ENCODE measurements around the gene MTUS2.

MTUS2 gene

GRCh38 chr13:29524641-29525040 lies 704.5 kb downstream of the MTUS2 start:
- no peak for TF ChIP-seq CTCF (conservative IDR thresholded peaks at IDR 0.05; ENCODE audit: low read depth, low read length)
- no peak for DNase-seq (ENCODE audit: low read depth)
- H3K4me3 ChIP-seq (ENCODE audit: low read length), result no peak overlapping the region

GRCh38 chr13:29525757-29526156 lies 705.6 kb downstream of the MTUS2 start:
- no peak overlapping the region for H3K4me3 ChIP-seq (ENCODE audit: low read length)
- TF ChIP-seq CTCF (conservative IDR thresholded peaks at IDR 0.05; ENCODE audit: low read depth, low read length), result no peak
- DNase-seq (ENCODE audit: low read depth), result no peak

GRCh38 chr13:29526741-29527140 lies 706.6 kb downstream of the MTUS2 start:
- no peak overlapping the region for H3K4me3 ChIP-seq (ENCODE audit: low read length)
- no peak for DNase-seq (ENCODE audit: low read depth)
- no peak for TF ChIP-seq CTCF (conservative IDR thresholded peaks at IDR 0.05; ENCODE audit: low read depth, low read length)

GRCh38 chr13:29527511-29527910 lies 707.4 kb downstream of the MTUS2 start:
- no peak overlapping the region for H3K4me3 ChIP-seq (ENCODE audit: low read length)
- no peak for DNase-seq (ENCODE audit: low read depth)
- no peak for TF ChIP-seq CTCF (conservative IDR thresholded peaks at IDR 0.05; ENCODE audit: low read depth, low read length)

- no peak for TF ChIP-seq CTCF (conservative IDR thresholded peaks at IDR 0.05; ENCODE audit: low read depth, low read length)
- no peak for DNase-seq (ENCODE audit: low read depth)
- no peak overlapping the region for H3K4me3 ChIP-seq (ENCODE audit: low read length)
Observed at GRCh38 chr13:29527916-29528315, 707.8 kb downstream of the MTUS2 start.

GRCh38 chr13:29529754-29530153 lies 709.6 kb downstream of the MTUS2 start:
- DNase-seq (ENCODE audit: low read depth), result no peak
- TF ChIP-seq CTCF (conservative IDR thresholded peaks at IDR 0.05; ENCODE audit: low read depth, low read length), result no peak
- H3K4me3 ChIP-seq (ENCODE audit: low read length), result no peak overlapping the region

GRCh38 chr13:29530901-29531300 lies 710.8 kb downstream of the MTUS2 start:
- DNase-seq (ENCODE audit: low read depth), result no peak
- H3K4me3 ChIP-seq (ENCODE audit: low read length), result no peak overlapping the region
- TF ChIP-seq CTCF (conservative IDR thresholded peaks at IDR 0.05; ENCODE audit: low read depth, low read length), result no peak
